IPS-15b (cell line): ENCODE measurements around the gene FOXQ1.

Source experiments
- H3K27me3 ChIP-seq: one replicate; pipeline ENCODE4 v1.6.1; 2013; ENCODE audit warnings: low read length; ENCODE audit not compliant: control insufficient read depth, insufficient read depth
- H3K36me3 ChIP-seq: one replicate; pipeline ENCODE4 v1.6.1; 2013; ENCODE audit warnings: low read length; ENCODE audit not compliant: control insufficient read depth, insufficient read depth
- H3K4me1 ChIP-seq: one replicate; pipeline ENCODE4 v1.6.1; 2013; ENCODE audit warnings: mild to moderate bottlenecking, low read length; ENCODE audit not compliant: control insufficient read depth, insufficient read depth
- H3K4me3 ChIP-seq: one replicate; pipeline ENCODE4 v1.5.1; 2013; ENCODE audit warnings: low read depth, low read length
- H3K9ac ChIP-seq: one replicate; pipeline ENCODE4 v1.6.1; 2013; ENCODE audit warnings: low read depth, mild to moderate bottlenecking, low read length
- H3K9me3 ChIP-seq: one replicate; pipeline ENCODE4 v1.6.1; 2013; ENCODE audit warnings: mild to moderate bottlenecking, low read length; ENCODE audit not compliant: control insufficient read depth, insufficient read depth

The FOXQ1 gene, protein sequence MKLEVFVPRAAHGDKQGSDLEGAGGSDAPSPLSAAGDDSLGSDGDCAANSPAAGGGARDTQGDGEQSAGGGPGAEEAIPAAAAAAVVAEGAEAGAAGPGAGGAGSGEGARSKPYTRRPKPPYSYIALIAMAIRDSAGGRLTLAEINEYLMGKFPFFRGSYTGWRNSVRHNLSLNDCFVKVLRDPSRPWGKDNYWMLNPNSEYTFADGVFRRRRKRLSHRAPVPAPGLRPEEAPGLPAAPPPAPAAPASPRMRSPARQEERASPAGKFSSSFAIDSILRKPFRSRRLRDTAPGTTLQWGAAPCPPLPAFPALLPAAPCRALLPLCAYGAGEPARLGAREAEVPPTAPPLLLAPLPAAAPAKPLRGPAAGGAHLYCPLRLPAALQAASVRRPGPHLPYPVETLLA

DNA sequence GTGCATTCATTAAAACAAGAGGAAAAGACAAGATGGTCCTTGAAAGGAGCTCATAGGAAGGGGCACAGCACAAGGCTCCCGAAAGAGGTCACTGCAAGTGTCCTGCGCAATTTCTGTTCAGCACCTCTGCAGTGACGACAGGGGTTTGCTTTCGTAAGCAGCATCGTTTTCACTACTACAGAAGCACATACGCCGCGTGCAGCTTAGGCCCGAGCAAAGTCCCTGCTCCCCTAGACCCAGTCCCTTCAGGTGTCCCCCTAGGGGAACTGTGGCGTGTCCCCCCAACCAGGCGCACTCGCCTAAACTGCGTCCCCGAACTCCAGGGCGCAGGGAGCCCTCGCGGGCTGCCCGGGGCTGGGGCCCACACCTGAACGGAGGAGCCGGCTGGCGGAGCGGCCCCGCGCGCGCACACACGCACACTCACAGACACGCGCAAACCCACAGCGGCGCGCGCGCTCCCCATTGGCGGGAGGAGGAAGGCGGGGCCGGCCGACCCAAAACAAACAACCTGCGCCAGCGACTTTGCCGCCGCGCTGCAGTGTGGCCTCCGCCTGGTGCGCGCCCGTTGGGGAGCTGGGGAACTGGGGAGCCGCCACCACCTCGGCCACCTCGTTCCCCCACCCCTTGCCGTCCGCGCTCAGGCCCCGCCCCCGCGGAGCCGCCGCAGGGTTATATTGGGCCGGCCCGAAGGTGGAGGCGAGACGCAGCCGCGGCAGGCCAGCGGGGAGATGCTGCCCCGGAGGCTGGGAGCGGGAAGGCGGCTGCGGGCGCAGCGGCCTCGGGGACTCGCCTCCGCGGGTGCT, at the start of gene FOXQ1:
FOXQ1 (plus strand) TSS at position 699 of the 803 bp plus-strand sequence. CDS start 607 bp downstream, outside the sequence.
- H3K9me3 ChIP-seq = no peaks in the 10 kb centered on the region
- H3K36me3 ChIP-seq = no peaks in the 10 kb centered on the region
- peak within 1 kb of the TSS; percentile 60 for H3K4me3 ChIP-seq
- H3K9ac ChIP-seq = no peak within 1 kb of the TSS
- no peaks in the 10 kb centered on the region for H3K4me1 ChIP-seq
- peaks cover 91% of the 10 kb centered on the region for H3K27me3 ChIP-seq

DNA sequence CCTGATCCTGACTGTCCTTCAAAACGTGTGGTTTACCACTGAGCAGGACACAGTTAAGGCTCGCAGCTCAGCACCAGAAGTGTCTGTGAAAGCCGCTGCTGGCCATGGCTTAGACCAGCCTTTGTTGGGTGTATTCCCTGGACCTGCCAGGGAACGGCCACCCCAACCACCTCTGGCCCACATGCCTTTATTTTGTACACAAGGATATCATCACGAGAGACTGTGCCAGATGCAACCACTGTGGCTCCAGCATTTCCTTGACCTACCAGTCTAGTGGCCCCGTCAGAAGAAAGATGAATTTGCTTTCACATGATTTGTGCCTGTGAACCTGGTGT, 49.2 kb upstream of the FOXQ1 start:
- no peaks in the 10 kb centered on the region for H3K9me3 ChIP-seq
- H3K4me1 ChIP-seq = no peaks in the 10 kb centered on the region
- no peaks in the 10 kb centered on the region for H3K27me3 ChIP-seq
- no peak overlapping the region for H3K4me3 ChIP-seq
- H3K36me3 ChIP-seq = no peaks in the 10 kb centered on the region
- no peak overlapping the region for H3K9ac ChIP-seq

DNA sequence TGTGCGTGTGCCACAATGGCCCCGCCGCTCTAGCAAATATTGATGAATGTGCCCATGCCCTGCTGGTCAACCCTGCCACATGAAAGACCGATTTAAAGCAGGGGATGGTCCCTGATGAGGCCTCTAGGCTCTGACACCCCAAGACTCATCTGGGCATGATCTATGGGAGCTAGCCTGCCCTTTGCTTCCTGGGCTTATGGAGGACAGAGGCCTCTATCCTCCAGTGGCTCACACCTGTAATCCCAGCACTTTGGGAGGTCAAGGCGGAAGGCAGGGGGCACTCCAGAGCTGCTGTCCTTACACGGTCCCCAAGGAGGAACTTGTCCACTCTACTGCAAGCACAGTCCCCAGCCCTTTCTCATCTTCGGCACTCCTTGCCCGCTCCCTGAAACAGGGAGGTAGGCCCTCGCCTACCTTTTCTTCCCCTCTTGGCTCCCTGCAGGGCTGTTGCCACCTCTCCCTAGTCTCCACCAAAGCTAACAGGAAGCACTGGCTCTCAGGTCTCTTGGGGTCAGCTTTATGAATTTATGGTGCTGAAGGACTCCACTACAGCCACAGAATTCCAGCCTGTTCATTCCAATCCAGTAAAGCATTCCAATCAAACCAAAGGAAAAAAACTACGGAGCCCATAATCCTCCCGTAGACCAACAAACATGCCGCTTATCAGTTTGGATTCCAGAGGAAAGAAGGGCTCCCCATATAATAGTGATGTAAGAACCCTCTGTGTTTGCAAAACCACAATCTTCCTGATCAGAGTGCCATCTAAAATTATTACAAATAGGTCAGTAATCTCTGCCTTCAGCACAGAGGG, 48.7 kb upstream of the FOXQ1 start:
- no peak overlapping the region for H3K9ac ChIP-seq
- H3K9me3 ChIP-seq = no peaks in the 10 kb centered on the region
- H3K36me3 ChIP-seq = no peaks in the 10 kb centered on the region
- H3K4me3 ChIP-seq = no peak overlapping the region
- H3K27me3 ChIP-seq = no peaks in the 10 kb centered on the region
- H3K4me1 ChIP-seq = no peaks in the 10 kb centered on the region

DNA sequence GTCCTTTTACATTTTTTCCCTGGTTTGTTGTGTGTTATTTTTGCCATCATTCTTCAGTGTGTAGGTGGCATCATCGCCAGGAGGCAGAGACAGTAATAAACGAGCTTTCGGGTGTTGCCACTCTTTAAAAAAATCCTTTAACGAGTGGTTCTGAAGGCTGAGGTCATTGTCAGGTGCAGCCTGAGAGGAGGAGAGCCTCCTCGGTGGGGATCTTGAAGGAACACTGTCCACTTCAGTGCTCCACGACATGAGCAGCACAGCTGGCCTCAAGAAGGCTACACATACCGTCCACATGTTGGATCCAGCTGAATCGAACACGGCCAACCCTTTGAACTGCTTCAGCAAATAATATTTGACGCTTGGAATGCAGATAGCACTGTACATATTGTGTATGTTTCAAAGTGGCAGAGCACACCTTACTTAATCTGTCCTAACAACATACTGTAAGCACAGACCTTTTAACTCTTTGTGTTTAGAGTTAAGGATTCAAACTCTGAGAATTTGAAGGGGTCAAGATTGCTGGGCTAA, 48.0 kb upstream of the FOXQ1 start:
- H3K9me3 ChIP-seq = no peaks in the 10 kb centered on the region
- no peak overlapping the region for H3K4me3 ChIP-seq
- H3K4me1 ChIP-seq = no peaks in the 10 kb centered on the region
- H3K27me3 ChIP-seq = no peaks in the 10 kb centered on the region
- H3K9ac ChIP-seq = no peak overlapping the region
- H3K36me3 ChIP-seq = no peaks in the 10 kb centered on the region

DNA sequence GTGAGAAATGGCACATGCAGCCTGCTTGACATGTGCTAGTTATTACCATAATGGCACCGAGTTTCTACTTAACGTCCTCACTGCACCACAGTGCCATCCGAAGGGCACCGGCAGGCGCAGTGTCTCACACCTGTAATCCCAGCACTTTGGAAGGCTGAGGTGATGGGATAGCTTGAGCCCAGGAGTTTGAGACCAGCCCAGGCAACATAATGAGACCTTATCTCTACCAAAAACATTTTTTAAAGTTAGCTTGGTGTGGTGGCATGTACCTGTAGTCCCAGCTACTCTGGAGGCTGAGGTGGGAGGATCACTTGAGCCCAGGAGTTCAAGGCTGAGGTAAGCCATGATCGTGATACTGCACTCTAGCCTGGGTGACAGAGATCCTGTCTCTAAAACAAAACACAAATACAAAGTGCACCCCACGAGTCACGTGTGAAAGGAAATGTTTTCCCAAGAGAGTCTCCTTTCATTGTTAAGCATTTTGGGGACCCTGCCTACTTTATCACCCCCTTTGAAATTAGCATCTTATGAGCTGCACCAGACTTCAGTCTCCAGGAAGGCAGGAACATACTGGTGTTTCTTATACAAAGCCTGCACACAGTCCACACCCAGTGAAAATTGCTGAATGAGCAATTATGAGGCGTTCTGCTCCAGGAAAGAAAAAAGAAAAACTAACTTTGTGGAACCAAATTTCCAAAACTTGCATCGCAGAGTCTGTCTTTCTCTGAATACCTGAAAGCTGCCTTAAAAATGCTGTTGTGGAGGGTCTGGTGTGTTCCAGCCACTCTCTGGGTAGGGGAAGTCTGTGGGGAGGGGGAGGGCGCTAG, 47.1 kb upstream of the FOXQ1 start:
- Histone ChIP-seq H3K27me3 (no peaks in the 10 kb centered on the region), H3K9me3 (no peaks in the 10 kb centered on the region), H3K4me3 (no peak overlapping the region), H3K9ac (no peak overlapping the region), H3K36me3 (no peaks in the 10 kb centered on the region), H3K4me1 (no peaks in the 10 kb centered on the region)

DNA sequence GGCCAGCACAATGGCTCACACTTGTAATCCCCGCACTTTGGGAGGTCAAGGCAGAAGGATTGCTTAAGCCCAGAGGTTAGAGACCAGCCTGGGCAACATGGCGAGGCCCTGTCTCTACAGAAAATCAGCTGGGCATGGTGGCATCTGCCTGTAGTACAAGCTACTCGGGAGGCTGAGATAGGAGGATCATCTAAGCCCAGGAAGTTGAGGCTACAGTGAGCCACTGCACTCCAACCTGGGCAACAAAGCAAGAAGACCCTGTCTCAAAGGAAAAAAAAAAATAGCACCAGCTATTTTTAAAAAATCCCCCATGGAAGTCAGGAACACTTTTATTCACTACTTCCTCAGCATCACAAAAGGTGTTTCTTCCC, 45.2 kb upstream of the FOXQ1 start:
- no peaks in the 10 kb centered on the region for H3K27me3 ChIP-seq
- no peaks in the 10 kb centered on the region for H3K9me3 ChIP-seq
- no peaks in the 10 kb centered on the region for H3K4me1 ChIP-seq
- no peak overlapping the region for H3K9ac ChIP-seq
- H3K4me3 ChIP-seq = no peak overlapping the region
- H3K36me3 ChIP-seq = no peaks in the 10 kb centered on the region

DNA sequence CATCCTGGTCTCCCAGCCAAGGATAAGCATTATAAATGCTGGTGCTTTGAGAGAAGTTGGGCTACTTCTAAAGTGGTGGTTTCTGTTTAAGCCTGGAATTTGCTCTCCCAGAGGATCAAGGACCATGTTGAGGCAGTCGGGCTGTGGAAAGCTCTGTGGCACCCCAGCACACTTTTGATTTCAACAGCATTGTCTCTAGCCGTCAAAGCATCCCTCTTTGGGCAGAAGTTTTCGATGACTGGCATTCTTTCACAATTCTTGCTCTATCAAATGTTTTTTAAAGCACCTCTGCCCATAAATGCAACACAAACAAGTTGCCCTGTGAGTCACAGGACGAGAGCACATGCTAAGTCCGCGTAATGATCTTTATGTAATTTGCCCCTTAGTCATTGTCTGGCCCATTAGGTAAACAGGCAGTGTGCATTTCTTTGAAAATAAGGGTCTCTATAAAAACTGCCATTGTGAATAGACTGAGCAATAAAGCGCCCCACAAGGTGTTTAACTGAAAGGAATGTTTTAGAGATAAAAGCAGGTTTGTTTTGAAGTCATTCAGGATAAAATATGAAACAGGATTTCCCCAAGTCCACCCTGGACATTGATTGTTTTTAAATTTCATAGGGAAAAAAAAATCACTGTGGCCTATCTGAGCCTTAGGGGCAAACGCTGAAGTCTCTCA, 44.7 kb upstream of the FOXQ1 start:
- no peak overlapping the region for H3K4me3 ChIP-seq
- no peaks in the 10 kb centered on the region for H3K27me3 ChIP-seq
- H3K9ac ChIP-seq = no peak overlapping the region
- H3K9me3 ChIP-seq = peaks cover 1% of the 10 kb centered on the region
- H3K36me3 ChIP-seq = no peaks in the 10 kb centered on the region
- H3K4me1 ChIP-seq = no peaks in the 10 kb centered on the region

DNA sequence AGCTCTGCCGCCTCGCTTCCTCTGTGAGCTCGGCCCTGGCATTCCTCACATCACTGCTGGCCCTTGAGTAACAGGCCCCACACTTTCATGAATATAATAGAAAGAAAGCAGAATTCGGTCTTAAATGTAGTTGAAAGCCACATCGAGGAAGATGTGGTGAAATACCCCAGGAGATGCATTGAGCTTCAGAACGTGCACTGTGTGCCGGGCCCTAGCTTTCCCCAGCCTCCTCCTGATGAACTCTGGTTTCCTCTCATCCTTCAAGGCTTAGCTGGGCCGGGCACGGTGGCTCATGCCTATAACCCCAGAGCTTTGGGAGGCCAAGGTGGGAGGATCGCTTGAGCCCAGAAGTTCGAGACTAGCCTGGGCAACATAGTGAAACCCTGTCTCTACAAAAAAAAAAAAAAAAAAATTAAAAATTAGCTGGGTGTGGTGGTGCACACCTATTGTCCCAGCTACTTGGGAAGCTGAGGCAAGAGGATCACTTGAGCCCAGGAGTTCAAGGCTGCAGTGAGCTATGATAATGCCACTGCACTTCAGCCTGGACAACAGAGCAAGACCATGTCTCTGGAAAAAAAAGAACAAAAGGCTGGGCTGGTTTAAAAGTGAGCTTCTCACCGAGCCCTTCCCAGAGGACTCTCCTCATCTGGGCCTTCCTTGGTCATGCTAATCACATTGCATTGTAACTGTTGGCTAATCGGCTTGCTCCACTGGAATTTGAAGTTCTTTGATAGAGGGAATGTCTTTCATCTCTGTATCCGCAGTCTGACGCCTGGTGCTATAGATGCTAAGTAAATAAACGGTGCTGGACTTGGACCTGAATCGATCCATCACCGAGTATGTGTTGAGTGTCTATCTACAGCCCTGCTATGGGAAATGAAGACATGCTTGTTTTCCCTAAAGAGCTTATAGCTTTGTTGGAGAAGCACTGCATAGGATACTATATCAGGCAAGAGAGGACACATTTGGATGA, 43.8 kb upstream of the FOXQ1 start:
- no peaks in the 10 kb centered on the region for H3K36me3 ChIP-seq
- no peak overlapping the region for H3K4me3 ChIP-seq
- no peak overlapping the region for H3K9ac ChIP-seq
- peaks cover 6% of the 10 kb centered on the region for H3K9me3 ChIP-seq
- H3K4me1 ChIP-seq = no peaks in the 10 kb centered on the region
- no peaks in the 10 kb centered on the region for H3K27me3 ChIP-seq

DNA sequence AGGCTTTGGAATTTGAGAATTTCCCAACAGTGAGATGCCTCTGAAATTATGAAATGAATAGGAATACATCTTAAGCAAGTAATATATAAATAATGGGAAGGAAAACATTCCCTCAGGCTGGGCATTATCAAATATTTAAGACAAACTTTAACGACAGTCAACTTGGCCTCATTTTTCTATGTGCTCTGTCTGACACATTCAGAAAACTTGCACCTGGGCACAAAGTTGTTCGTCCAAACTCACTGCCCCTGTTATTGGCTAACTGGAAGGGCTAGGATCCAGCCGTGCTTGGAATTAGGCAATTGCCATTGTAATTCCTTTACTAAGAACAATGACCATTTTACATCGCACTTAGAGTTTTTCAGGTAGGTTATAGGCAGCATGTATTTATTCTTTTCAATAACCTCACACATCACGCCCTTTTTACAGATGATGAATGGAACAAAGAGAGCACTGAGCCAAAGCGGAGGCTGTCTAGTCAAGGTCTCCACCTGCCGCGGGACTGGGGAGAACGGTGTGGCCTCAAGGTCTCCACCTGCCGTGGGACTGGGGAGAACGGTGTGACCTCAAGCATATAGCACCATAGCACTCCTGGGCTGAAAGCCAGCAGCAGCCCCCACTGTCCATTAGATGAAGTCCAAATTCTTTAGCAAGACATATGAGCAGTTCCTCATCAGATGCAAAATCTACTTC, 40.7 kb upstream of the FOXQ1 start:
- H3K4me1 ChIP-seq = no peaks in the 10 kb centered on the region
- H3K36me3 ChIP-seq = no peaks in the 10 kb centered on the region
- no peak overlapping the region for H3K4me3 ChIP-seq
- H3K27me3 ChIP-seq = no peaks in the 10 kb centered on the region
- peaks cover 6% of the 10 kb centered on the region for H3K9me3 ChIP-seq
- H3K9ac ChIP-seq = no peak overlapping the region
